Astrocyte of the spinal cord (primary cell): Measurements from ENCODE around the gene NAGLU.

Experiments used
- DNase-seq: peaks from one replicate; pipeline ENCODE4 v3.0.0; 2011; ENCODE audit warnings: low read depth, low spot score
- H3K4me3 ChIP-seq: 2 replicates; pipeline ENCODE4 v1.5.1; 2011; ENCODE audit warnings: low read depth, mild to moderate bottlenecking, low read length, moderate library complexity
- CTCF ChIP-seq: IDR thresholded peaks from 2 replicates; pipeline ENCODE4 v1.5.1; 2012; ENCODE audit warnings: low read depth, mild to moderate bottlenecking, low read length, inconsistent platforms
- in situ Hi-C: cut with HindIII; loops from 2 replicates; pipeline ENCODE4 v1.10.0; 2017; ENCODE audit warnings: low sequenced_read_pairs

NAGLU gene

GRCh38 chr17:42513686-42514085 lies 22.4 kb upstream of the NAGLU start:
- no peak for TF ChIP-seq CTCF
- in situ Hi-C loops, result no loop called here
- H3K4me3 ChIP-seq, result no peak overlapping the region
- DNase-seq, result no peak

DNA sequence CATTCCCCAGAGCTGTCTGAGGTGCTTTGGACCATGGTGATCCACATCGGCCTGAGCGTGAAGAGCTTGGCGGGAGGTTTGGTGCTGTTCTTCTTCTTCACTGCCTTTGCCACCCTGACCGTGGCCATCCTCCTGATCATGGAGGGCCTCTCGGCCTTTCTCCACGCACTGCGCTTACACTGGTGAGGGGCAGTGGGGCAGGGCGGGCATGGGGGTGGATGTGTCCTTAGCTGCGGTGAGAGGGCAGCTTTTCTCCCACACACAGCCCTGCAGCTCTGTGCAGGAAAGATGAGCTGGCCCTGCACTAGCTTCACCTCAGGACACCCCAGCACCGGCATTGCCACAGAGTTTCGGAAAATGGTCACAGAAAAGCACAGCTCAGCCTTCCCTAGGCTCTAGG lies 21.8 kb upstream of the NAGLU start:
- no peak overlapping the region for H3K4me3 ChIP-seq
- TF ChIP-seq CTCF, result no peak
- no peak for DNase-seq
- in situ Hi-C loops, result no loop called here

GRCh38 chr17:42514867-42515266 lies 21.2 kb upstream of the NAGLU start:
- DNase-seq, result no peak

DNA sequence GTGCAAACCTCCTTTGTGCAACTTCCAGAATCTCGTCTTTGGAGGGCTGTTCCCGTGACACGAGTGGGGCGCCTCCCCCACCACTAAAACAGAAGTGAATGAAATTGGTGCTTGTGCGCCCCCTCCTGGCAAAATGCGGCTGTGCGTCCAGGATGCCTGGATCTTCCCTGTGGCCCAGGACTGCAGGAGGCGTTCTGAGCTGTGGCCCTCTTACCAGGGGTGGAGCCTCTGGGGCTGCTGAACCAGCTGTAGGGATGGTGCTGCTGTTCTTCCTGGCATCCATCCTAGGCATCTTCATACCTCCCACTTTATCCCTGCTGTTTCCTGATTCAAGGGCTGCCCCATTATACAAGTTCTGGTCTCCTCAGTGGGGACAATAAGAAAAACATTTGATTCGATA lies 18.5 kb upstream of the NAGLU start:
- no peak overlapping the region for H3K4me3 ChIP-seq
- in situ Hi-C loops, result no loop called here
- TF ChIP-seq CTCF, result peak; percentile 96
- DNase-seq, result peak; percentile 87

More at GRCh38 chr17:42514867-42515266, 21.2 kb upstream of the NAGLU start:
- in situ Hi-C loops, result no loop called here
- no peak for TF ChIP-seq CTCF
- H3K4me3 ChIP-seq, result no peak overlapping the region

- no peak for TF ChIP-seq CTCF
- peak; percentile 93 for DNase-seq
- no peak overlapping the region for H3K4me3 ChIP-seq
- in situ Hi-C loops, result no loop called here
Measured at GRCh38 chr17:42518046-42518754, 17.8 kb upstream of the NAGLU start.

- DNase-seq, result peak; percentile 26
- in situ Hi-C loops, result no loop called here
- no peak for TF ChIP-seq CTCF
- H3K4me3 ChIP-seq, result no peak overlapping the region
Measured at GRCh38 chr17:42518755-42519545, 17.1 kb upstream of the NAGLU start.
